MV-4-11 (cell line): ENCODE results near the gene TMEM106C.

ENCODE experiments used
- DNase-seq: peaks from one replicate; lab custom pipeline; 2025; lab: John Stamatoyannopoulos, UW

Gene TMEM106C, protein sequence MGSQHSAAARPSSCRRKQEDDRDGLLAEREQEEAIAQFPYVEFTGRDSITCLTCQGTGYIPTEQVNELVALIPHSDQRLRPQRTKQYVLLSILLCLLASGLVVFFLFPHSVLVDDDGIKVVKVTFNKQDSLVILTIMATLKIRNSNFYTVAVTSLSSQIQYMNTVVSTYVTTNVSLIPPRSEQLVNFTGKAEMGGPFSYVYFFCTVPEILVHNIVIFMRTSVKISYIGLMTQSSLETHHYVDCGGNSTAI

DNA sequence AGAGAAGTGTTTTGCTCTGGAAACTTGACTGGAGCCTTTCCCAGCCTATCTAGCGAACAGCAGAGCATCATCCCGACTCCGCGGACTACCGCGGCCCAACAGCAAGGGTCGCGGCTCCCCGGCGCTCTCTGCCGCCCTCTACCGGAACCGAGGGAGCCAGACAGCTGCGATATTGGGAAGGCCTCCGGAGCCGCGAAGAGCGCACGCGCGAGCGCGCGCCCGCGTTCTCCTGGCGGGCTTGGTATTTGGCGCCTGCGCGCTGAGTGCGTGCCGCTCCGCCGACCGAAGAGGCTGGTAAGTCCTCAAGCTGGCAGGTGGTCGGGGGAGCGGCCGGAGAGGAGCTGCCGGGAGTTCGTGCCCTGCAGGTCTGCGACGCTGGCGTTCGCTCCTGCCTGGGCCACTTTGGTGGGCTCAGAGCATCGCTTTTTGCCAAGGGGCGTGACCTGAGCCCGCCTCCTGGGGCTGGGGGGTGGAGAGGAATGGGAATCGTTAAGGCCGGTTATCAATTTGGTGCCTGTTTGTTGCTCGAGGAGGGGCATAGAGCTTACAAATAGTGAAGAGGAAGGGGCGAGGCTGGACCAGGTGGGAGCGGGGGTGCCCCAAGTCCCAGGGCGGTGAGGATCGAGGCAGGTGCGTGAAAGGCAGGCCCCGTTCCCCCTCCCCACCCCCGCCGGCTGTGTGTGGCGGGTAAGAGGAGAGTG is at the start of gene TMEM106C:
Gene TMEM106C, plus strand, starts transcription at position 257 of the 701 bp plus-strand sequence. CDS start 641 bp downstream, outside the sequence.
- peak; percentile 78 for DNase-seq

DNA sequence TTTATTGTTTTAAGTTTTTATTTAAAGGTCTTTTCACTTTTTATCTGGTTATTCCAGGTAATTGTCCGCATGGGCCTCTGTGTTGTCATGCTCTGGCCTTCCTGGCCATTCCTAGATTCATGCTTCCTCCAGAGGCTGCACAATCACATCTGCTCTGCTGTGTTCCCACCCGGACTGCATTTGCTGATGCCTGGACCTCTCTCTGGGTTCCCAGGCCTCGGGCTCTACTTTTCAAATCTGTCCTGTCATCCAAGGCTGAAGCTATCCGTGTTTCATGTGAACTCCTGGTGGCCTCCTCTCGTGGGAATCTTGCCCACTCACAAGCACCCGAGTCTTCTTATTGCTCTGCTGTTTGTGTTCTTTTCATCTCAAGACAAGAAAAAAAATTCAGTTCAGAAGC is 42.5 kb upstream of the TMEM106C start:
- DNase-seq, result no peak

DNA sequence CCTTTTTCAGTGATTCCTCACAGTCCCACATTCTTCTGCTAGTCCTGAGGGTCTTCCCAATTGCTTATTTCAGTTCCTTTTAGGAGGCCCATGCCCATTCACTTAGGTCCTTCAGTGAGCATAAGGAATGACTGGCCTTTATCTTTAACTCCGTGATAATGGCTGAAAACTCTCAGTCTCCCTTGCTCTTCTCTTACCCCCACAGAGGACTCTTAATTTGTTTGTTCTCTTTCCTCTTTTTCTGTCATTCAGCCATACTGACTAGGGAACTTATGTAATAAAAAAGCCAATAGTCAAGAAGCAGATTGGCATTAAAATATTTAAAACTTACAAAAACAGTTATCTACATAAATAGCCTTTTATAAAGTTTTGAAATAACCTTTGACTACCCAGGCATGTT is 41.5 kb upstream of the TMEM106C start:
- no peak for DNase-seq

DNA sequence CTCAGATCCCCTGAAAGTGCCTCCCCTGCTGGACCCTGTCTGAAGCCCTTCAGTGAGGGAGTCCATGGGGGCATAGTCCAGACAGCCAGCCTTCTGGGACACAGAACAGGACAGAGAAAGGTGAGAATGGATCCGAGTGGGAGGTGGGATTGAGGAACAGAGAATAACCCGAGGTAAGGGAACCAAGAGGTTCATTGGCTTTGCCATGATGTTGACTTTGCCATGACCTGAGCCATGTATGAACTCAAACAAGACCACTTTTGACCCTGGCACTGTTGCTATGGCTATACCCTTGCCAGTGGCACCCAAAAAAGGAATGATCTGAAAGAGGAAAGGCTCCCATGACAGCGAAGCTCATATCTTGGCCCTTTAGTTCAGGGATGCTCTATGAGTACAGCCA is 36.0 kb upstream of the TMEM106C start:
- no peak for DNase-seq

DNA sequence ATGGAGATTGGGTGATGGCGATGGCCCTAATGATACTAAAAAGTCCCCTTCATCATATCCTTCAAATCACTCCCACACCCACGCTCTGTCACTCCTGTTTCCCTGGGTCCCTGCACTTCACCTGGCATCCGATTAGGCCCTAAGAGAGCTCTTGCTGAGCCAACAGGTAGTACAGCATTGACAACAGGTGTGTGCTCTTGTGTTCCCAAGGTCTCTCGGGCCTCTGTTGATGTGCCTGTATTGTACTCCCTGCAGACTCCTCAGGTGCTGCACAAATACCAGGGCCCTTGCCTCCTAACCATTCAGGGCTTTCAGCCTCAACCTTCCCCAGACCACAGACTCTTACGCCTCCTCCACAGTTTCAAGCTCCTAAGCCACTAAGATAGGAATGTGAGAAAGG is 32.8 kb upstream of the TMEM106C start:
- DNase-seq, result no peak

DNA sequence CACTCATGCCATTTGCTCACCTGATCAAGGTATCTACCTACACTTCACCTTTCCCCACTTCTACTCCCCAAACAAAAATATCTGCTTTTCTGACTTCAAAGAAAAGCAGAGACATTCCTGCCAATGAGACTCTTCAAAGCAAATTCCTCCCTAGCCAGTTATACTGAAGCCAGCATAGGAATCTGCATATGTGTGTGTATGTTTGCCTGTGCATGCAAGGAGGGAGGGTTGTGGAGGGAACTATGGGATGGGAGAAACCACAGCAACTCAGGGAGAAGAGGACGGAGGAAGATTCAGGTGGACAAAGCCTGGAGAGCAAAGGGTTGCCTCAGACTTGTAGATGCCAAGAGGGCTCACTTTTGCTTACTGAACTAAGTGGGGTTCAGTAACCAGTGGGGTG is 32.2 kb upstream of the TMEM106C start:
- no peak for DNase-seq

DNA sequence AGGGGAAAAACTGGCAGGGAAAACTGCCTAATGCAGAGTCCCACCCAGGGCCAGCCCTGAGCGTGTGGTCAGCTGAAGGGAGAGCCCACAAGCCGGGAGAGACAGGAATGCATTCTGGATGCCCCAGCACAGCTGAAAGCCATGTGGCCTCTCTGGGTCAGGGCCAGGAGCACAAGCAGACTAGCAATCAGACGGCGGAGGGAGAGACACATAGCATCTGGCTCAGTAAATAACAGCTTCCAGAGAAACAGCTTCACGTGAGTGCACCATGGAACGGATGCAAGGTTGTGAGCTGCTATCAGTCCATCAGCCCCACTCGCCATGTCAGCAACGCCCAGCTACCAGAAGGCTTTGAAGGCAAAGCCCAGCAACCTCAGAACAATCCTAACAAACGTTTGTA is 28.2 kb upstream of the TMEM106C start:
- no peak for DNase-seq

DNA sequence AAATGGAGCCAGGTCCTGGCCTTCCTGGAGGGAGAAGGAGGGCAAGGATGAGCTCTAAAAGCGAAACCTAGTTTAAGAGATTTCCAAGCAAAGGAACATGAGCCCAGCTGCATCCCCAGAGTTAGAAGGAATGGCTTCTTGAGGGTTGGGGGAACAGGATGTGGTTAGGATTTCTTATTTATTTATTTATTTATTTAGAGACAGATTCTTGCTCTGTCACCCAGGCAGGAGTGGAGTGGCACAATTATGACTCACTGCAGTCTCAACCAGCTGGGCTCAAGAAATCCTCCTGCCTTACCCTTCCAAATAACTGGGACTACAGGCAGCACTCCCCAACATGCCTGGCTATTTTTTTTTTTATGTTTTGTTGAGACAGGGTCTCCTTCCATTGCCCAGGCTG is 25.3 kb upstream of the TMEM106C start:
- DNase-seq, result peak; percentile 26

DNA sequence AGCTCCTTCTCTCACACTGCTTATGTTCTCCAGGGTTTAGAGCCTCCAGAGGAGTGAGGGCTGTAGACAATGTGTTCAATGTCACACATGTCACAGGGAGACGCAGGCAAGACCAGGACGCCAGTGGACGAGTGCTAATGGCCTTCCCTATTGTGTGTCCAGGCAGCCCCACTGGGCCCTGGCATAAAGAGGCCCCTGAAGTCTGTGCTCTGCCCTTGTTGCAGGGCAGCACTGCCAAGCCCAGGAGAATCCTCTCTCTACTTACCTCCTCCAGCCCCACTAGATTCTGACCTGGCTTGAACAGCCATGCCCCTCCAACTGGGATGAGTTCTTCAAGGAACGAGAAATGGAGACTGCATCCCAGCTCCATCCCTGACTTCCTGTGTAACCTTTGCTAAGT is 24.8 kb upstream of the TMEM106C start:
- no peak for DNase-seq

DNA sequence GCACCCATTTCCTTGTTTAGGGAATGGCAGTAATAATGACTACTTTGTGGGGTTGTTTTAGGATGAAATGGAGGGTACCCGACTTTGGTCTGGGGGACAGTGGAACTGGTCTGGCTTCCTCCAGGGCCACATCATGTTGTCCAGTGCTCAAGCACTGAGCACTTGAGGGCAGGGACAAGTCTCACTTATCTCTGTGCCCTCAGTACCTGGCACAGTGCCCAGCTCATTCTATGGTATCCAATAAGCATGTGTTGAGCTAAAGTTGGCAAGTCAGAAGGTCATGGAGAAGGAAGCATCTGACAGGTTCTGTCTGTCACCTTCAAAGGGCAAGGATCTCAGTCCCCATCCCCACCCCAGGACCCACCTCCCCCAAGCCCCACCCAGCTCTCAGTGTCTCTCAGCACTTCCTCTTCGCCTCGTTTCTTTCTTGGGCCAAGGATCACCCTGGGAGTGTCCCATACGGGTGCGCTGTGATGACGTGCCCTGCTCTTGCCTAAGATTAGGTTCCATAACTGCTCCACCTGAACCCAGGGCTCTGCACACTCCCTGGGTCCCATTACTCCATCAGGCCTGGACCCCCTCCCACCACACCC is 24.3 kb upstream of the TMEM106C start:
- no peak for DNase-seq

DNA sequence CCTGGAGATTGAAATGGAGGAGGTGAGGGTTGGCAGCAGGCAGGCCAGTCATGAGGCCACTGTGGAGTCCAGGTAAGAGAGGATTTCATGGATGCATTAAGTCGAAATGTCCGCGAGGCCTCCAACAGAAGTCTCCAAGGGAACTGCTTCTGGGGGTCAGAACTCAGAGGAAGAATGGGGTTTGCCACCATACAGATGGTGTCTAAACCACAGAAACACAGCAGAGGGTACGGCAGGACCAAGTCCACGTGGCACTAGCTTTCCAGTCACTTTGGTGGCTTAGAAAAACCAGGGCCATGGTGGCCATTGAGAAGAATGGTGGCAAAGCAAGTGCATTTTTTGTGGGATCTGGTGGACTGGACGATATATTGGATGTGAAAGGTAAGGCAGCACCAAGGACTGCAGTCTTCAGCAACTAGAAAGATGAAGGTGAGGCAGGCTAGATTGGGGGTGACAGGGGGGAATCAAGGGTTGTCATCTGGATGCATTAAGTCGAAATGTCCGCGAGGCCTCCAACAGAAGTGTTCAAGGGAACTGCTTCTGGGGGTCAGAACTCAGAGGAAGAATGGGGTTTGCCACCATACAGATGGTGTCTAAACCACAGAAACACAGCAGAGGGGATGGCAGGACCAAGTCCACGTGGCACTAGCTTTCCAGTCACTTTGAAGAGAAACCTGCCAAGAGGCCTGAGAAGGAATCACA is 22.5 kb upstream of the TMEM106C start:
- no peak for DNase-seq

DNA sequence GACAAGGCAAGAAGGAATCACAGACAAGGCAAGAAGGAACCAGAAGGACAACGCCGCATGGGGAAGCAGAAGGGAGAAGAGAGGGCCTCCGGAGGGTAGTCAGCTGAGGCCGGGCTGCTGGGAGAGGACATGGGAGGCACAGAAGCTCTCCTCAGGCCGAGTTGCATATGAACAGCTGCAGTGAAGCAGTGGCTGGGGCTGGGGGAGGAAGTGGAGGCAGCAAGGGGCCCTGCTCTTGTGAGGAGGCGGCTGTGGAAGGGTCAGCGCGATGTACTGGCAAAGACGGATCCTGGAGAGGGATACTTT is 22.0 kb upstream of the TMEM106C start:
- peak; percentile 15 for DNase-seq

DNA sequence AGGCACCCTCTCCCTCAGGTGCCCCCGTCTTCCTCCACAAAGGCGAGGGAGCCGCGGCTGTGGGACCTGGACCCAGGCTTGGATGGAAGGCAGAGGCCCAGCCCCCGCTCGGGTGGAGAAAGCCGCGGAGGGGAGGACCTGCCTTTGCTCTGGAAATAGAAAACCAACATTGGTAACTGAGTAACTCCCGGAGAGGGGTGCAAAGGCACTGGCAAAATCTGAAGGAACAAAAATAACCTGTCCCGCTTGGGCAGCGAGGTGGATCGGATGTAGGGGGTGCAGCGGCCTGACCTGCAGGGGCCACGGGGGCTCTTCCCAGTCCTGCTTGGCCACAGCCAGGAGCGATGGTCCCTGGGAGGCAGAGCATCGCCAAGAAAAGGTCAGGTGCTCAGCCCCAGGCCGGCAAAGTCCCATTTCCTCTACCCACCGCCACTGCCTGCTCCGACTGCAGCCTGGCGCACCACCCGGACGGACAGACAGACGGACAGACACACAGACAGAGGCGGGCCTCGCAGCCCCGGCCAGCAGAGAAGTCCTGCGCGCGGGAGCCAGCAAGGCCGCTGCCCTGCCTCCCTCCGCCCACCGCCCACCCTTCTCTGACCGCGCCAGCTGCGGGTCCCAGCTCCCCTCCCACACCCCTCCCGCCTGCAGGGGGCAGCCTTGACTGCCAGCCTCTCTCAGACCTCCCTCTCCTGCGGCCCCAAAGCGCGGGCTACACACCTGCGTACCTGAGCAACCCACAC is 21.4 kb upstream of the TMEM106C start:
- no peak for DNase-seq

DNA sequence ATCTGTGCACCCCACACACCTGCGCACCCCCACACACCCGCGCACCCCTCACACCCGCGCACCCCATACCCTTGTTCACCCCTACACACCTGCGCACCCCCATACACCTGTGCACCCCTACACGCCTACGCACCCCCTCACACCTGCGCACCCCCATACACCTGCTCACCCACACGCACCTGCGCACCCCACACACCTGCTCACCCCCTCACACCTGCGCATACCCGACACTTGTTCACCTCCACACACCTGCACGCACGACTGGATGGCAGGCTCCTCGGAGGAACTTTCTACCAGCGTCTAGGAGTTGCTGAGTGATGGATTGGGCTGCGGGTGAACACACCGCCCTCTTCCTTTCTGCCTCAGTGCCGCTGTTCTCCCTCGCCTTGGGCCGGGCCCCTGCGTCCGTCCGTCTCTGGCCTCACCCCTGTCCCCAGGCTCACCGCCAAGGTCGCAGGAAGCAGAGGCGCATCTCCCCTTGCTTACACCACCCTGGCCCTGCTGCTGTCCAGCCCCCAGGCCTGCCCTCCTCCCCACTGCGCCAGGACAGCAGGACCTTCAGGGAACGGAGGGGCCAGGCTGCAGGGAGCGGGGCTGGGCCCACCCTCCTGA is 20.7 kb upstream of the TMEM106C start:
- DNase-seq, result no peak

DNA sequence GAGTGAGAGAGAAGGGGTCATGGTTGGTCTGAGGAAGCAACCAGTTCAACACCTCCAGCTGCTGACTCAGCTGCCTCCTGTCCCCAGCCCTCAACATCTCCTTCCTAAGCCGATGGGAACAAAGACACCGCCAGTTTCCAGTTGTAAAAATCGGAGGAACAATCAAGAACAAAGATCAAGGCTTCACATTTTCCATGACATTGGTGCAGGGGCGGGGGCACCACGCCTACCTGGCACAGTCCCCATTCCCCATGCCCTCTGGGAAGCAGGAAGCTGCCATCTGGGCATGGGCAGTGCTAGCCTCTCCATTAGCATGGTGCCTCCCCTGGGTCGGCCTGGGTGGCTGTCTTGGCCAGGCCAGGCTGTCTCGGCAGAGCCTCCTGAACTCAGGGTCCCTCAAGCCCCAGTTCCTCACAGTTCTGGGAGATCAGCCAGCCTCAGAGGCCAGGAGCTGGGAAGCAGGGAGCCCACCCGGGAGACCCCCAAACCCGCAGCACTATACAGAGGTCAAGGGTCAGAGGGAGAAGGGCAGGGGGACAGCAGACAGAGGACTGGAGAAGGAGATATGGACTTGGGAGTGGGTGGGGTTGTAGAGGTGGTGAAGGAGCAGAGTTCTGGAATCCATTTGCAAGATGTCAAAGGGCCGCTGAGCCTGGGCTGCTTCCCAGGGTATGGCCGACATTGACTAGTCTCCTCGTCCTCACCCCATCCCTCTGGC is 19.6 kb upstream of the TMEM106C start:
- DNase-seq, result no peak

DNA sequence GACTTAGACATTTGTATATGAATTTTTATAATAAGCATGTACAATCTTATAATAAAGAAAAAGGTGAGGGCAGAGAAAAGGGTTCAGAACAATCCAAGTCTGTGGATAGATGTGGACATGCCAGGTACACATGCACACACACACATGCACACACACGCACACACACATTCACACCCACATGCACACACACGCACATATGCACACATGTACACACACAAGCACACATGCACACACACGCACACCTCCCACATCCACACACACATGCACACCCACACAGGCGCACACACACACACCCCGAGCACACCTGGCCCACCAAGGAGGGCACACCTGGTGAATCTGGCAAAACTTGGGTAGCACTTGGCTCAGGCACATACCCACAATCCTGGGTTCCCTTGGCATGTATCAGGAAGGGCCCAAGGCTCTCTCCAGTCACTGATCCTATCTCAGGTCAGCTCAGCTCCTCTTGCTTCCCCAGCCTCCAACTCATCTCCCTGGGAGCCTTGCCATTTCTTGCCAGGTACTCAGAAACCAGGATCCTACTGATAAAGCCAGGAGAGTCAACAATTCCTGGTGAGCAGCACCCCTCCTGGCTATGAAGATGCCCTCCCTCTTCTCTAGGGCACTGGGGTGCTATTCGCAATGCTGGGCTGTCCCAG is 18.6 kb upstream of the TMEM106C start:
- no peak for DNase-seq

DNA sequence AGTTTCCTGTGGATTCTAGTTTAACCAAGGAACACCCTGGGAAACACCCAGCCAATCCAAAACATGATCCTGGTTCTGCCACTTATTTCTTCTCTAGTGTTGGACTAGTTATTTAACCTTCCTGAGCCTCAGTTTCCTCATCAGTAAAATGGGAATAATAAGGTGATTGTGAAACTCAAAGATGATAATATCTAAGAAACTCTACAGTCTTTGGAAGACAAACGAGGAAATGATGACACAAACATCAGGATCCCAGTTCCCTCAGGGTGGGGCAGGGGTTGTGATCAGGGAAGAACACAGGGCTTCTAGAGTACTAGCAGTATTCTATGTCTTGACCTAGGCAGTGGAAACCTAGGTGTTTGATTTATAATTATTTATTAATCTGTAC is 18.1 kb upstream of the TMEM106C start:
- DNase-seq, result no peak

DNA sequence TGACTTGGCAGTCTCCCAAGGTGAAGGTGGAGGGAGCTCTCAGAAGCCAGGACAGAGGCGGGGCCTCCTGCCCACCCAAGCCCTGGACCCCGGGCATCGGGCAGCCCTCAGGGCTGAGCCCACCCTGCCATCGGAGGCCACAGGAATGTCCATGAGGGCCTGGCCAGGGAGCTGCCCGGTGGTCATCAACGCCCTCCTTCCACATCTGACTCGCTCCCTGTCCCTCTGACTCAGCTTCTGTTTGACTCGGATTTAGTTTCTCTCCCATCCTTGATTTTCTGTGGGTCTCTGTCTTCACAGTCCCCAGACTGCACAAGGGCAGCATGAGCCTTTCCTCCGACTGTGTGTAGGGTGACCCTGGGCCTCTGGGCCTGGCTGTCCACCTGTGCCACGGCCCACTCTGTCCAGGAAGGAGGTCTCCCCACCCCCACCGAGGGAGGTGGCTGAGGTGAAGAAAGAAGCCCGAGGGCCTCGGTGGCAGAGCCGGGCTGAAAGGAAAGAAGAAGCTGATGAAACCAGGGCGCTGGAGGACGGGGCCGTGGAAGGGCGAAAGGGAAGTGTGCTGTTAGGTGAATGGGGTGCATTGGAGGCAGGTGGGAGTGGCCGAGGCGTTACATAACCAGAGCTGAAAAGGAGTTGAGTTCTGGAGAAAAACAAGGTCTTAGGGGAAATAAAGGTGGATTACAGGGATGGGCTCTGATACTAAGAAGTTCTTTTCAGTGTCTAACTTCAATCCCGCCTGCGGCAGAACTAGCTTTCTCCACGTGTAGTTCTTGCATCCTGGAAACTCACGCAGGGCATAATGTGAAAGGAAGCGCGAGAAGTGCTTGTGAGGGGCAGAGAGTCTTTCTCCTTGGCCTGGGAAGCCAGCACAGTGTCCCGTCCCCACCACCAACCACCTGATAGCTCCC is 16.7 kb upstream of the TMEM106C start:
- DNase-seq, result peak; percentile 71

DNA sequence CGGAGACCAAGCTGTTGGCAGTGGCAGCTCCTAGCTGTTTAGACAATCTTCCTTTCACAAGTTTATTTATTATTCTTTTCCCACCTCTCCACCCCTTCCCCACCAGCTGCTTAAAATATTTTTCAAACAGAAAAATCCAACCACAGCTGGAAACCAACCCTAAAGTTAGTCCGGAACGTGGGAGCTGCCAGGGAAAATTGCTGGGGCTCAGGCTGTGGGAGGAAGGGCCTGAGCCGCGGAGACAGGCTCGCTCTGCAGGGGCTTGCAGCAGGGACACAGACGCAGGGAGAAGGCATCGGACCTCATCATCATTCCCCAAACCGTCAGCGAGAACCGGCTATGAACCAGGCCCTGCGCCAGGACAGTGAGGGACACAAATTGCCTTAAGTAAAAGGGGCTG is 16.1 kb upstream of the TMEM106C start:
- DNase-seq, result no peak
